Stimulated activated CD8-positive, alpha-beta memory T cell treated with anti-CD3 and anti-CD28 coated beads, Interleukin-4, amount 100 ng/mL, for 48 hours (primary cell): ENCODE measurements around the gene PHACTR1.

Experiments used
- DNase-seq: peaks from one replicate; pipeline ENCODE4 v3.0.0-alpha.2; 2020

Gene PHACTR1

DNA sequence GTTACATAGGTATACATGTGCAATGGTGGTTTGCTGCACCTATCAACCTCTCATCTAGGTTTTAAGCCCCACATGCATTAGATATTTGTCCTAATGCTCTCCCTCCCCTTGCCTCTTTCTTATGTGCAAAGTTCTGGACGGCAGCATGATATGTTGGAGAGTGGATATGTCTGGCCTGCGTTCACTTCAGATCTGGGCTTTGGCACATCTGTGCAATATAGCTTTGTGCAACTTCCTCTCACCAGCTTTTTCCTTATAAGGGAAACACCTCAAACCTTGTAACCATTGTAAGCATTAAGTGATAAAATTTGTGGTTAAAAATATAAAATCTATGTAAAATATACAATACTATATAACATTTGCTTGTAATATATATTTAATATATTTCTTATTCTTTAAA lies 288.0 kb downstream of the PHACTR1 start:
- DNase-seq, result no peak

DNA sequence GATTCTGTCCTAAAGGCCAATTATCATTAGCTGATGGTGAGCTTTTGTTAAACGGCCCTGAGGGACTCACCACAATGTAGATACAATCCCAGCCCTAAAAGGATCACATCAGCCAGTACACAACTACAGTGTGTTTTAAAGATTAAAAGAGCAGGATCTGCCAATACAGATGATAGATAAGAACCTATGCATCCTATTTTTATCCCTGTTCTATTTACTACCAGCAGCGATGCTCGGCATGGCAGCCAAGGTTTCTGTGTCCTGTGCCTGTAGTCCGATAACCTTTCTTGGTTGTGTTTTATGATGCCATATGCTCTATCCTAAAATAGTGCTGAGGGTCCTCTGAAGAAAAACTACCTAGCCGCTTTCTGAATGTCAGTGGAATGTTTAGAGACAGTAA lies 289.4 kb downstream of the PHACTR1 start:
- DNase-seq, result no peak

DNA sequence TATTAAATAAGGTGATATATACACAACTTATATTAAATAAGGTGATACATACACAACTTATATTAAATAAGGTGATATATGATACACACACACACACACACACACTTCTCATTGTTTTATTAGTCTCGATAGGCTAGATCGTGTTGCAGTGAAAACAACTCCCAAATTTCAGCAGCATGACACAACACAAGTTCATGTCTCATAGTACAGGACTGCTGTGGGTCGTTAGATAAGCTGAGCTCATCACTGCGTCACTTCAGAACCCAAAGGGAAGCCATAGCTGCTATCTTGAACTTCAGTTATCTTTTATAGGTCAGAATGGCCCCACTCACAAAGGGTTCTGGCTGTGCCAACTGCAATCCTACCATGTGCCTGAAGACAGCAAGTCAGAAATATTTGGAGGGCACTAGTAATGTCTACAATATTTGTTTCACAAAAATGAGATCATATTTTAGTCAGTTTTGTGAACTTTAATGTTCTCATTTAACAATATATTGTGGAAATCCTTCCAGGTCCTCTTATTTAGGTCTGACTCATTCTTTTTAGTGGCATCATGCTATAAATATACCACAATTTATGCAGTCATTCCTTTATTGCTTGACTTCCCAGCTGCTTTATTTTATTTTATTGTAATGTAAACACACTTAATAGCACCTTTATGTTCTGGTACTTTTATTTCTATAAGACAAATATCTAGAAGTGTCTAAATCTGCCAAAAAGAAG lies 290.2 kb downstream of the PHACTR1 start:
- DNase-seq, result no peak

DNA sequence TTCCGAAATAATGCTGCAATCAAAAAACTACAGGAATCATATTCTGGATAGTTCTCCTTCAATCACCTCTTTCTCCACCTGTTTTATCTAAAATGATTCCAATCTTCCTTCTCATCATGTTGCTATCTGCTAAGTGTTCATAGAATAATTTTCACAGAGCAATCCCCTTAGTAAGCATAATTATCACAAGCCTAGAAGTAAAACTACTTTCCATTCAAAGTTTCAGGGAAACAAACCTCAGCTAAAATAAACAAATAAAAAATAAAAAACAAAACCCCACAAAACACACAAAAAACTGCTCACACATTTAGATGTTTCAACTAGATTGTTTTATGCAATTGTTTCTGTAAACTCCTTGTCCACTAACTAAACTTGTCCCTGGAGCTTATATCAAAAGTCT lies 291.2 kb downstream of the PHACTR1 start:
- no peak for DNase-seq

DNA sequence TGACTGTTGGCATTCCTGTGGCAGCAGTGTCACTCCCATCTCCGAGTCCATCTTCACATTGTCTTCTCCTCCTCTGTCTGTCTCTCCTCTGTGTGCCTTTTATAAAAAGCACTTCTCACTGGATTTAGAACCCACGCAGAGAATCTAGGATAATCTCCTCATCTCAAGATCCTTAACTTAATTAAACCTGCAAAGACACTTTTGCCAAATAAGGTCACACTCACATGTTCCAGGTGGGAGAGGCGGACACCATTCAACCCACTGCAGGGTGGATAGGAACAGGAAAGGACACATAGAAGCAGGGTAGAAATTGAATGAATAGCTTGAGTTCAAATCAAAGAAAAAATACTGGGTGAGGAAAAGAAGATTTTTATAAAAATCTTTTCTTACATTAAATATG lies 292.5 kb downstream of the PHACTR1 start:
- DNase-seq, result no peak

DNA sequence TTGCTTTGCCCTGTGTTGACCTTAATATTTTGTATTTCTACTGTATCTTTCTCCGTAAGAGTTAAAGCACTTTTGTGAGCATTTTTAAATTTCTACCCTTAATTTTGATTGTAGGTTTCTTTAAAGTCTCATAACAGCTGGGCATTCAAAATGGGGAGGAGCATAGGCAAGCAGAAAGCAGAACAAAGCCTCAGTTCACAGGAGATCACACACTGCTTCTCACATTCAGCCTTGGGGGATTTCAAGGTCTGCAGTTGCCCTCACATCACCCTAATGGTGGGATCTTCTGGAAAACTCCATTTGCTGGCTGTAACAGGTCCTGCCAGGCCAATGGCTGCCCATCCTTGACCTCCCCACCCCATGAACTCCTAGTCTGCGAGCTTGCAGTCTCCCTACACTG lies 292.9 kb downstream of the PHACTR1 start:
- DNase-seq, result no peak

DNA sequence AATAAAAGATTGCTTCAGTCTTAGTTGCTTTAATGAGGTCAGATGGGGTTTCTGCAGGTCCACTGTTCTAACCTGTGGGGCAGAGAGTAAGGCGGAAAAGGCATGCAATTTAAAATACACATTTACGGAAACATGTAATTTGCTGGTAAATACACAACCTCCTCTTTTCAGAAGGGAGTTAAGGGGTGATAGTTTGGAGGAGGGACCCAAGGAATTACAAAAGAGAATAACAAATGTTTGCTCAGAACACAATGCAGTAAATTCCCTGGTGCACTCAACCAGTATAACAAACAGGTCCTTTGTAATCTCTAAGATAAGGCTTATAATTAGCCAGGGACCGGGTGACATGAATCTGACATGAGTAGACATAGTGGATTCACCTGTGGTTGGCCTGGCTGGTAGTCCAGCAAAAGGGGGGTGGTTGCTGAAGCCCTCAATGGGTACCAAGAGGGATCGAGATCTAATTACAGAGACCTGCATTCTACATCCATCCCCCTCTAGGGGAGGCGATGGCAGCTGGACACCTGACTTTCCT lies 295.1 kb downstream of the PHACTR1 start:
- DNase-seq, result no peak

DNA sequence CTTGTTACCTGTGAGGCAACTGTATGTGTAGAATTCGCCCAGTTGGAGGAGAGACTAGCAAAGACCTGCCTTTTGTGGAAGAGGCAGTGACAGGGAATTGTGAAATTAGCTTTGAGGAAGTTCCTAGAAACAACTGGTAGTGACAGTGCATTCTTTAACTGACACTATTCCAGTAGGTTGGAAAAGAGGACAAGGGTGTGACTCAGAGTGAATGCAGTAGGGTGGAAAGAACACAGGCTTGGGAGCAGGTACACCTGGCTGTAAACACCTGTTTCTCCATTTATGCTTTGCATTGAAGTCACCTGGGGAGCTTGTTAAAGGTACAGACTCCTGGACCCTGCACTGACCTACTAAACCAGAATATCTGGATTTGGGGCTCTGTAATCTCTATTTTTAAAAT lies 295.7 kb downstream of the PHACTR1 start:
- DNase-seq, result no peak

DNA sequence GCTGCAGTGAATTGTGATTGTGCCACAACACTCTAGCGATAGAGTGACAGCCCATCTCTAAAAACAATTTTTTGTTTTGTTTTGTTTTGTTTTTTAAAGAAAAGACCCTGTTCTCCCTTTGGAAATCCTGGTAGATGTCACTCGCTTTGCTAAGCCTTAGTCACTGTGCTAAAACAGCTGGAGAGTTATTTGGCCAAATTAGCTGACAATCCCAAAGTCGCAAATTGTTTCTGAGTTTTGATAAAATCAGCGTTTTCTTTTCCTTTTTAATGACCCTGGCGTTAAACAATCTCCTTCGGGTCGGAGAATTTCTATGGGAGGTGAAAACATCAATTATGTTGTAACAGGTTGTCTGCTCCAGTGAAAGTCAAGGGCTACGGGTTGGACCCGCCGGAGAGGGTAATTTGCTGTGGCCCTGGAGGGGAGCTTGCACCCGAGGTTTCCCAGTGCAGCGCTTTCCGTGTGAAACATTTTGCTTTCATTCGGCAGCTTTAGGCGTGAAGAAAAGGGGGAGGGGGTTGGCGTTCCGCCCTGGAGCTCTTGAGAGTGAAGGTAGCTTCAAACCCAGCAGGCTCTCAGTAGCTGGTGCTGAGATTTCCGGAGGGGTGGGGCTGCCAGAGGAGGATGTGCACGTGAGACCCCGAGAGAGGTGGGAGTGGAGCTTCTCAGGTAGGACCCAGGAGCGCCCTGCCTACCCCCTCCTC lies 296.6 kb downstream of the PHACTR1 start:
- peak; percentile 24 for DNase-seq

DNA sequence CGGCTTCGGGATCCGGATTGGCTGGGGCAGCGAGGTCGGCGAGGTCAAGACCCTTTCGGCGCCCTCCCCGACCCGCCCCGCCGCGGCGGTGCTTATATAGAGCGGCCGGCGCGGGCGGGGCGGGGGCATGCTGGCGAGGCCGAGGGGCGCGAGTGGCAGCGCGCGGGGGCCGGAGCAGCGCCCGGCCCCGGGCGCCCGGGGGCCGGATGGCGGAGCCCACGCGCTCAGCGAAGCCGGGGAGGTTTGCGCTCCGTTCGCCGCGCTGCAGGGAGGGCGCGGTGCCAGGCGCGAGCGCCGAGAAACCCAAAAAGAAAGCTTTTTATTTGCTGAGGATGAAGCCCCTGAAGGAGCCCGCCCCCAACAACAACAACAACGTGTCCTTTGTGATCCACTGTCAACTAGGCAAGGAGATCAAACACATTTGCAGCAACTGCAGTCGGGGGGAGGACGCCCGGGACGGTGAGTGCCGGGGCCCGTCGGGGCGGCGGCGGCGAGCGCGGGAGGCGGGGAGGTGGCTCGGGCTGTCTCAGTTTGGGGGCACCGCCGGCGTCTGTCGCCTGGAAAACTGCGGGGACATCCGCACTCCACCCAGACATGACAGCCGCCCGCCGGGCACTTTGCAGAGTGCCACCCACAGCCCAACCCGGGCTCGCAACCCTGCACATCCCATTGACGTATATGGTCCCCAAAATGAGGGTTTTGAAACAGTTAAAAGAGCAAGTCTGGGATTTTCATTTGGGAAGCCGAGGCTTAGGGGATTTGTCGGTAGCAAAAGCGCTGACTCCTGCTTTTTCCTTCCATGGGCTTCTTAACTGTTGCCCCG lies 297.3 kb downstream of the PHACTR1 start:
- no peak for DNase-seq

DNA sequence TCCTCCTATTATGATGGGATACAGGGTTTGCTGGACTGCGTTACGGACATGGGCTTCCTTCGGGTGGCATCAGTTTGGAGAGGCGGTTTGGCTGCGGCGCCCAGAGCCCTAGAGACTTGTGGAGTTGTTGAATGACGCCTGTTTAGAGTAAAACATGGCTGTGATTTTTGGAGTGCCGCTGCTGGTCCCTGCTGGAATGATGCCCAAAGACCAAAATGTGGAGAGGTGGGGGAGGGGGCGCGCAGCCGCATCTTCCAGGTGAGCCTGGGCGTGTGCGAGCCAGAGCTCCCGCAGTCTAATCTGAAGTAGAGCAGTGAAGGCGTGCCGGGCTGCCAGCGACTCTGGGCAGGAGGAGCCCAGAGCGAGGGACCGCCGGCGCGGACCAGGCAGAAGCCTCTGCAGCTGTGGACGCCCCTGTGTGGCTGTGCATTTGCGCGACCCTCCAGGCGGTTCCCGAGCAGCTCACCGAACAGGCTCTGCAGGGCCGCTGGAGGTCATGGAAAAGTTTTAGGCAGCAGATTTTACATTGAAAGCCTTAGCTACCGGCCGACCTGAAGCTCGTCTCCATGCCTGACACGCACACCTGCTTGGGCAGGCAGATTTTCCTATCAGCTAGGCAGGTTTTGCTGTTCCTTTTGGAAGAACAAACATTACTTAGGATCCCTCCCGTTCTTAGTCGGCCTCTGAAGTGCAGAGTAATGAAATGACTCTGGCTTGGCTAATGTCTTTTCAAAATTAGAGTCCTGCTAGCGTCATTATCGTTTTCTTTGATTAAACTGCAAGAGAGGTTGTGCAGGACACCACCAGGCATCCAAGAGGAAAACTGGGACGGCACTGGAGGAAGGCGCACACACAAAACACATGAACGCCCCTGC lies 298.2 kb downstream of the PHACTR1 start:
- DNase-seq, result no peak

DNA sequence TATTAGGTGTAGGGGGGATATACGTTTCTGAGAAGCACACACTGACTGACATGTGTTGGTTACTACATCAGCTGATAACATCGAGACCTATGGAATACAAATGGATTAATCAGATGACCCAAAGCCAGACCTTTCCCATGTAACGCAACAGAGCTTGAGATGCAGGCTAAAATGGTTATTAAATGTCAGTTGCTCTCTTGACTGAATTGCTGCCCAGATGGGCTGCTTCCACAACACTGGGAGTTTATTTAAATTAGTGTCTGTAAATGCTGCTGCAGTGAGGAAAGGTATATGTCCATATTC lies 298.8 kb downstream of the PHACTR1 start:
- no peak for DNase-seq

DNA sequence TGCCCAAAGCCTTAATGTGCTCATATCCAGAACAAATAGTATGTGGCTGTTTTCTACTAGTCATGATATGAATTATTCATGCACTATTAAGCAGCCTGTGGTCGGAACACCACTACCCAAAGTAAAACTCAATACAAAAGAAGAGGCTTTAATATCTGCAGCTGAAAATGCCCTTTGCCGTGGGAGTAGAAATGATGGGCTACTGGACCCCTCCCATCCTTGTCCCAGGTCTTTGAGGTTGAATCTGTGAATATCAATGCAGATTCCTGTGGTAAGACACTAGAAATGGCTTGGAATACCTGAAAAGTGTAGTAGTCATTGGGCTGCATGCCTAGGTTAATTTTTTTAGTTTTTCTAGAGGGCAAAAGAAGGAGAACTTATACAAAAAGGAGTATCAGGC lies 308.0 kb downstream of the PHACTR1 start:
- no peak for DNase-seq

DNA sequence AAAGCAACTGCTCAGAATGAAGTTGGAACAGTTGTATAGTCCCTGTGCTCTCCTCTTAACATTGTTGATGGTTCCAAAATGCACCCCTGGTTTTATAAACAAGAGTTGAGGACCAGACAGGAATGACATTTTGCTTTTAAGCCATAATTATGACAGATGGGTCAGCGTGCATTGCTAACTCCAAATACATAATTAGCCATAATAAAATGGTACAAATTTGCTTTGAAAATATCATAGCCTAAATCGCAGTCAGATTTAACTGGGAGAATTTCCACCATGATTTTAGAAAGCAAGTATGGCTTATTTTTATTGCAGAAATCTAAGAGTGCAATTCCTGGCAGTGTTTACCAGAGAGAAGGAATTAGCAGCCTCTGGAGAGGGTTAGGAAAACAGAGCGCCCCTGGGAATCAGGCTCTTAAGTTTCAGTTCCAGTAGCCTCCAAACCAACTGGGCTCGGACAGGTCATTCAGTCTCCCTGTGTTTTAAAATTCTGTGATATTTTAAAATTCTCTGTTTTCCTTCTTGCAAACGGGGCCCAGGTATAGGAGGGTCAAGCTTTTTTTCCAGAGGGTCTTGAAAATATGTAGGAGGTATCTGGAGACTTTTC lies 309.4 kb downstream of the PHACTR1 start:
- no peak for DNase-seq

DNA sequence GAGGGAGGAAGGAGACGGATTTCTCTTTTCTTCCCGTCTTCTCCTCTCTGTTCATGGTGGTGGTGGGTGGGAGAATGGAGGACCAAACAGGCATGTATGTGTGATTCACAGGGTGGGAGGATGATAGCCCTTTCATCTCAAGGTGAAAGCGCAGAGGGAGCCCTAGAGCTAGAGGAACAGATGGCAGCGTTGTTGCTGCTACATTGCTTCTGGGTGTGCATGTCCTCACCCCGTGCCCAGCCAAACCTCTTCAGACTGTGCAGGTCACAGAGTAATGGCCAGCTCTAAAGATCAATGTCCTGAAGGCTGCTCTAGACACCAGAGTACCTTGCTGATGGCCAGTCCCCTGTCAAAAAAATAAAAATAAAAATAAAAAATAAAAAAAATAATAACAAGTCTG lies 310.0 kb downstream of the PHACTR1 start:
- DNase-seq, result no peak

DNA sequence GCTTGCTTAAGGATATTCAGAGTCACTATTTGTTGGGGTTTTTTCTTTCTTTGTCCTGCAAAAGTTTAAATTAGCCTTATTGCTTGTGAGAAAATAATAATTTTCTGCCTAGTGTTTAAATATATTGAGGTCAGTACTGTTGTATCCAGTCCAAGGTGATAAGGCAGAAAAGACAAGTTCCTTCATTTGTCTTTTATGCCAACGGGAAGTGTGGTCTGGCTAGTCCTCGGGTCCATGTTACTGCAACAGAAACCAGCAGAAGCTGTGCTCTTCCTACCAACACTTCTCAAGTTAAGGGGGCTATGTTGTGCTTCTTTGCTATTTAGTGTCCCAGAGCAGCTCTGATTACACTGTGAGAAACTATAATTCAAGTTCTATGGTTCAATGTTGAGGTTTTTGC lies 310.6 kb downstream of the PHACTR1 start:
- DNase-seq, result no peak

DNA sequence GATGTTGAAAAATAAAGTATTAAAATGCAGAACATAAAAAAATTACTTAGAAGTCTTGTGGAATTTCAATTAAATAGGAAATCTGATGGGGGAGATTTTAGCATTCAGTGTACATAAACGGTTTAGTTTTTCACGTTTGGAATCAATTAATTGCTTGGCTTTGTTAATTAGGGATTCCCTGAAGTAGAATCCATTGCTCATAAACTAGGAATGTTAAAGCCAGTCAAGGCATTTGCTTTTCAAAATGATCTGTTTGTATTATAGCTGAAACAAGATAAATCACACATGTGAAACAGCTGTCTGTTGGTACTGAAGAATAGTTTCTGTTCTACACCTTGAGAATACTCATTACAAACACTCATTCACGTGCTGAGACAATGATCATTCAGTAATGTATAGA lies 313.8 kb downstream of the PHACTR1 start:
- no peak for DNase-seq

DNA sequence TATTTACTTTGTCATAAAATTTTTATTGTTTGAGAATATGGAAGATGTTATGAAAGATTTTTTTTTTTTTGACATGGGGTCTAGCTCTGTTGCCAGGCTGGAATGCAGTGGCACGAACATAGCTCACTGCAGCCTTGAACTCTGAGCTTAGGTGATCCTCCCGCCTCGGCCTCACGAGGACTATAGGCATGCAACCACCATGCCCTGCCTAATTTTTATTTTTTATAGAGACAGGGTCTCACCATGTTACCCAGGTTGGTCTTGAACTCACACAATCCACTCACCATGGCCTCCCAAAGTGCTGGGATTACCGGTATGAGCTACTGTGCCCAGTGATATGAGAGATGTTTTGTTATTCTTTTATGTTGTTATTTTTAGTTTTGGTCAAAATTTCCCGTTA lies 316.0 kb downstream of the PHACTR1 start:
- DNase-seq, result no peak

DNA sequence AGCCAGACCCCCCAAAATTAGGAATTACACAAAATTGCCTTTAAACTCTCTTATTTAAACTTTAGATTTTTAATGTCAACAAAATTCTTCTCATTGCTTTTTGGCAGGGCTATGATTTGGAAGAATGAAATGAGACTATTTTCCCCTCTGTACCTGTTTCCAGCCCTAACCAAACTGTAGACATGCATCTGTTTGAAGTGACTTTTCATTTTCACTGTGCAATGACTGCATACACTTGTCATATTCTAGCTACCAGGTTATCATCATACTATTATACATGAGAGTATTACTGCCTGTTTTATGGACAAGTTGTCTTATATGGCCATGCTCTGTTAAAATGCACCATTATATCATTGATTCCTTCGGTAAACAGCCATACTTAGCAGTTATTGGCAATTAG lies 316.6 kb downstream of the PHACTR1 start:
- no peak for DNase-seq

DNA sequence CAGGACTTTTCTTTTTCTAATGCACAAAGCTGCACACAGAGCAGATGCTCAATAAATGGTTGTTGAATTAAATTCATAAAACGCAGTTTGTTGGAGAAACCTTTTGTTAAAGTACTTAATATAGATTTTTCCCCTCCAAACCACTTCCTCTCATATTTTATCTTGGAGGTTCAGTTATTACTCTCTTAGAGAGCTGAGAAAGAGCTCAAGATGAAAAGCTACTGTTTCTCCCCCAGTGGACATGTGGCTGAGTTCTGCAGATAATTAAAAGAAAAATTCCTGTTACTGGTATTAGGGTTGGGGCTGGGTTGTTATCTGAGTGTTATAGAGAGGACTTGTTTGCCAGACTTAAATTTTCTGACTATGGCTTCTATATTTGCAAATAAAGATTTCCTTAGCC lies 317.7 kb downstream of the PHACTR1 start:
- no peak for DNase-seq

DNA sequence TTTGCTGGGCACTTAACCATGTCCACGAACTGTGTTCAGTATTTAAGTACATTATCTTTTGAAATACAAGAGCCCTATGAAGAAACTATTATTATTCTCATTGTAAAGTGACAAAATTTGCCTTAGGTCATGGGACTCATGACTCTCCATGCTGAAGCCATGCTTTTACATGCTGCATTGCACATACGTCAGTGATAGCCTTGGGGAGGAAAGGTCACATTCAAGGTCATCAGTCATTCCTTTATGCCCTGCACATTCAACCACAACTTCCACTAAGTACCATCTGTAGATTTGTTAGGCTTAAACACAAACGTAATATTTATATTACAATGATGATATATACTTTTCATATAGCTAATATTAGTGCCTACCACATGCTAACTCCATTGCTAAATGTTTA lies 319.0 kb downstream of the PHACTR1 start:
- DNase-seq, result no peak

DNA sequence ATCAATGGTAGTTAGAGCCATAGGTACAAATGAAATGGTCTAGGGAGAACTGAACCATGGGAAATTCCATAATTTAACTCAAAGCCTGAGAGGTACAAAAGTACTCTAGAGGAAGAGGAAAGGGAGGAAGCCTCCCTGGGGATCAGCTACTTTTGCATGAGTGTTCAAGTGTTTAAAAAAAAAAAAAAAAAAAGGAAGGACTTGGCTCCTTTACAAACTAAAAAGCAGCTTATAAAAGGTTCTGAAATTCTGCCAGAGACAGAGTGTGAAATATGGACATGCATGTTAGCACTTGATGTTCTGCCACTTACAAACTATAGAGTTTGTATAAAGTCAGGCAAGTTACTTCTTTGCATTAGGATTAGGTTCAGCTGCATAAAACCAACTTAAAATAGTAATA lies 321.7 kb downstream of the PHACTR1 start:
- no peak for DNase-seq
